HCT116 (cell line): ENCODE results near the gene RANGRF.

ENCODE experiments used
- EZH2 ChIP-seq: fragments of 200-600 bp; sonication (generic); IDR thresholded peaks from 2 replicates; pipeline ENCODE4 v1.6.1; 2017; ENCODE audit warnings: antibody characterized with exemption, mixed run types
- POLR2A ChIP-seq: IDR thresholded peaks from 2 replicates; pipeline ENCODE4 v1.7.0; 2011; ENCODE audit warnings: borderline replicate concordance; ENCODE audit not compliant: insufficient read depth, insufficient read length; ENCODE audit errors: extremely low read depth

DNA sequence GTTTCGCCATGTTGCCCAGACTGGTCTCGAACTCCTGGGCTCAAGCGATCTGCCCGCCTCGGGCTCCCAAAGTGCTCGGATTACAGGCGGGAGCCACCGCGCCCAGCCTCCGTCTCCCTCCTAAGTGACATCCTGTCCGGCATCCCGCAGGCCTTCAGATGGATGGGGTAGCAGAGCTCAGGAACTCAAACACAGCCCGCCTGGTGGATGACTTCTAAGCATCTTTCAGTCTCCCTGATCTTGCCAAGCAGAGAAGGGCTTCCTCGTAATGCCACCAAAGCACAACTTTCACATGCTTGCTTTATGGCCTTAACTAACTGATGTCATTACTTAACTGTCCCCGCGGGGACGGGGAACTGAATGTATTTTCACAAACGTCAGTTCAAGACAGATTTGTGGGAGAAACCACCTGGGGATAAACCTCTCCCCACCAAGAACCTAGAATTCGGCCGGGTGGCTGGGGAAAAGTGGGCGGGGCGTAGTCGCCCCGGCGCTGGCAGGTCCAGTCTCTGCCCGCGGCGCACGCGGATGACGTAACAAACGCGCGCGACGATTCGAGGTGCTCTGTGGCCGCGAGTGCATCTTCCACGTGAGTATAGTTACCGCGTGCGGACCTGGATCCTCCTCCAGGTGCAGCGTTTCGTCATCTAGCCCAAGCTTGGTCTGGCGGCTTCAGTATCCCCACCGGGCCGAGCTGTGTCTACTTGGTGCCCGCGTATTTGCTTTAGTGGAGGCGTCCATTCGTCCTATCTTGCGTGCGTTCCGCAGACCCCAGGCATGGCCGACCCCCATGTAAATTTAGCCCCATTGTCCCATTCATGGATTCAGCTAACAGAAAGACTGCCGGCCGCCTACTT is 39.5 kb upstream of the RANGRF start, which contains the start of gene PFAS:
- TF ChIP-seq POLR2A (peak; percentile 89), EZH2 (no peak)
